HFF-Myc (cell line): Measurements from ENCODE around the gene CYB561.

Source experiments
- DNase-seq: peaks from one replicate; pipeline ENCODE4 v3.0.0-alpha.2; 2011; ENCODE audit warnings: low read depth; ENCODE audit errors: extremely low read depth
- H3K4me3 ChIP-seq: replicated peaks from 2 replicates; pipeline ENCODE4 v1.5.1; 2011; ENCODE audit warnings: low read depth, mild to moderate bottlenecking, control low read depth, low read length
- TF ChIP-seq, protein P1 (sequence below): IDR thresholded peaks from 2 replicates; pipeline ENCODE4 v1.5.1; 2012; ENCODE audit warnings: mild to moderate bottlenecking, low read depth, low read length, control low read depth; ENCODE audit errors: missing control alignments

Gene CYB561

DNA sequence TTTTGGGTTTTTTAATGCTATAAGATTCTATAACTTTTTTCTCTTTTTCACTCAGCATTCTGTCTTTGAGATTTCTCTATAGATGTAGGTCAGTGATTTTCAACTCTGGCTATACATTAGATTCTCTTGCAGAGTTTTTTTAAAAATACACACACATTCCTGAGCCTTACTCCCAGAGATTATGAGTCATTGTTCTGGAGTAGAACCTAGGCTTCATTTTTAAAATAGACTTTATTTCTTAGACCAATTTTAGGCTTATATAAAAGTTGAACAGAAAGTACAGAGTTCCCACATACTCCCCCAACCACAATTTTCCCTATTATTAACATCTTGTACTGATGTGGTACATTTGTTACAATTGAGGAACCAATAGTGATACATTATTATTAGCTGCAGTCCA, 63.3 kb downstream of the CYB561 start:
- H3K4me3 ChIP-seq, result no peak overlapping the region
- TF ChIP-seq, protein P1, sequence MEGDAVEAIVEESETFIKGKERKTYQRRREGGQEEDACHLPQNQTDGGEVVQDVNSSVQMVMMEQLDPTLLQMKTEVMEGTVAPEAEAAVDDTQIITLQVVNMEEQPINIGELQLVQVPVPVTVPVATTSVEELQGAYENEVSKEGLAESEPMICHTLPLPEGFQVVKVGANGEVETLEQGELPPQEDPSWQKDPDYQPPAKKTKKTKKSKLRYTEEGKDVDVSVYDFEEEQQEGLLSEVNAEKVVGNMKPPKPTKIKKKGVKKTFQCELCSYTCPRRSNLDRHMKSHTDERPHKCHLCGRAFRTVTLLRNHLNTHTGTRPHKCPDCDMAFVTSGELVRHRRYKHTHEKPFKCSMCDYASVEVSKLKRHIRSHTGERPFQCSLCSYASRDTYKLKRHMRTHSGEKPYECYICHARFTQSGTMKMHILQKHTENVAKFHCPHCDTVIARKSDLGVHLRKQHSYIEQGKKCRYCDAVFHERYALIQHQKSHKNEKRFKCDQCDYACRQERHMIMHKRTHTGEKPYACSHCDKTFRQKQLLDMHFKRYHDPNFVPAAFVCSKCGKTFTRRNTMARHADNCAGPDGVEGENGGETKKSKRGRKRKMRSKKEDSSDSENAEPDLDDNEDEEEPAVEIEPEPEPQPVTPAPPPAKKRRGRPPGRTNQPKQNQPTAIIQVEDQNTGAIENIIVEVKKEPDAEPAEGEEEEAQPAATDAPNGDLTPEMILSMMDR, result no peak
- DNase-seq, result no peak
